Gastroesophageal sphincter (tissue), 3 donors: ENCODE measurements around the gene YKT6.

Experiments used
- CTCF ChIP-seq, 4 experiments: fragments of 200-600 bp in 2 of 4; fragments of 450-650 bp in 2 of 4; sonication (generic) in 1 of 4; IDR thresholded peaks; one replicate each; pipeline ENCODE4 v1.5.1; 2017 to 2019; ENCODE audit warnings: antibody characterized with exemption in 4 of 4, mild to moderate bottlenecking in 2 of 4, moderate library complexity in 2 of 4
- POLR2AphosphoS5 ChIP-seq: sonication (generic); formaldehyde crosslinking; IDR thresholded peaks from one replicate; pipeline ENCODE4 v1.6.1; 2017; ENCODE audit warnings: antibody characterized with exemption

DNA sequence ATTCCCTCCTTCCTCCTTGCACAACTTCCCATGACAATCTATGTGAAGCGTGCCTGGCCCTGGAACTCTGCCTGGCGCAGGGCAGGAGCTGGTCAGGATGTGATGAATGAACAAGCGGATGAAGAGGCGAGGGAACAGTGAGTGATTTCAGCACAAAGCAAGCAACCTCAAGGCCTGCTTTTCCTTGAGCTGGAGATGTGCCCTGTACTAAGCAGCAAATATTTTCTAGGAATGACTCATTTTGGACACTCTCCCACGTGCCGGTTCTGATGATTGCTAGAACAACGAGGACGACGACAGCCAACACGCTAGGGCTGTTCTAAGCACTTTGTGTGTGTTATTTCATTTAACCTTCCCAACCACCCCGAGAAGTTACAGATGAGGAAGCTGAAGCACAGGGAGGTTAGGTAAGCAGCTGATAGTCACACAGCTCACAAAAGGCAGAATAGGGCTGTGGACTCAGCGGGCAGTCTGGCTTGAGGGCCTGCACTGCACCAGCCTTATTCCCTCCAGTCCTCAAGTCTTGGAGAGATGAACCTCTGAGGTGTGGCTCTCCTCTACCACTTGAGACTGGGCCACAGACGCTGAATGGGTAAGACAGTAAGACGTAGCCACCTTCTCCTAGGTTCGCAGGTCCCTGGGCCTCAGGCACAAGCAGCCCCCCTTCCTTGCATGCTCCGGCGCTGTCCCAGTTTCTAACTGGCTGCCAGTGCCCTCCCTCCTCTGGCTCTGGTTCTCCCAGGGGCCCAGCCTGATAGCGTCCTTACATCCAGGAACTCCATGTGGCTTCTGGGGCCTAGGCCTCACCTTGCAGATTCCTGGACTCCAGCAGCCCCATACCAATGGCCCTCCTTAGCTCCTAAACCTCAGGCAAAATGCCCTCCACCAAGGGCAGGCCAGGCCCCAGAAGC, 59.0 kb downstream of the YKT6 start:
- no peak for TF ChIP-seq CTCF (IDR thresholded peaks at IDR 0.05)
- TF ChIP-seq POLR2AphosphoS5, result peak; percentile 89
